Left renal cortex interstitium (tissue), 4 donors: ENCODE results near the gene LGALS9. TPM values are rescaled to one million over a fixed set of nuclear protein-coding genes. Genes with fewer than 3 reads are reported as not detected.
"Not testable (repeated sequence)": the region's sequence is repeated elsewhere in the genome, so short reads cannot be mapped to it uniquely, and the experiment has no call there.

Experiments used
- DNase-seq, 4 donors: peaks; one replicate each; pipeline ENCODE4 v3.0.0-alpha.2; 2013; ENCODE audit warnings: low read depth in 4 of 4, low spot score in 2 of 4, missing footprints in 1 of 4
- polyA plus RNA-seq, 4 donors: library from polyadenylated mRNA; unstranded; fragments of 120-200 nt; gene quantifications; one replicate each; pipeline ENCODE4 v1.2.1, GENCODE V29; 2013; ENCODE audit not compliant: insufficient read length in 4 of 4

Gene LGALS9
- polyA plus RNA-seq, 4 donors, result 13.1 to 18.4 (median 15.7) TPM

DNA sequence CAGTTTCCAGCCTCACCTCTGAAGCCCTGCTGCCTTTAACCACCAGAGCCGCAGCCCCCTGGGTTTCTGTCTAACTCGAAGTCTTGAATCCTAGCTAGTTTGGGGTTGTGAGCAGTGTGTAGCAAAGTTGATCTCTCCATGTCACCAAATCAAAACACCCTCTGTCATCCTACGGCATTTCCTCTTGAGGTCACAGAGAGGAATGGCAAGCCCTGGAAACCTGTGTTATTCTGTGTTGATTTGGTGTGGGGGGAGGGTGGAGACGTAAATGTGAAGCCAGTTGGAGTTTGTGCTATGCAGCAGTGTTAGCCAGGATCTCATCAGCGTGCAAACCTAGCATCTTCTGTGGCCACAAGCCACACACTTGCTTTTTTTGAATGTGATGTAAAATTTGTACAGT lies 5.1 kb upstream of the LGALS9 start:
- no peak for DNase-seq

DNA sequence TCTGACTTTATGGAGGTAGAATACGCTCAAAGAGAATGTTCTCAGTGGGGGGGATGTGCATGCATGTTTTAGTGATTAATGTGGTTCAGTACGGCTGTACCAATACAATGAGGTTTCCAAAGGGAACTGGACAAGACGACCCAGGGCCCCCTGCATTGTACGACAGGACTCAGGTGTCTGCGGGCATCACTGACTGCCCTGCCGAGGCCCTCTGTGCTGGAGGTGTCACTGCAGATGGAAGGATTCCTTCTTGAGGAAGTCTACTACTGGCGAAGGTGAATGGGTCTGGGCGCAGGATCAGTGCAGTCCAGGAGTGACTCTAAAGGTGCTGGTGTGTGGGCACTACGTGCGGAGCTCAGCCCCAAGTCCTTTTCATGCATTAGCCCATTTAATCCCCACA lies 3.5 kb upstream of the LGALS9 start:
- no peak for DNase-seq

DNA sequence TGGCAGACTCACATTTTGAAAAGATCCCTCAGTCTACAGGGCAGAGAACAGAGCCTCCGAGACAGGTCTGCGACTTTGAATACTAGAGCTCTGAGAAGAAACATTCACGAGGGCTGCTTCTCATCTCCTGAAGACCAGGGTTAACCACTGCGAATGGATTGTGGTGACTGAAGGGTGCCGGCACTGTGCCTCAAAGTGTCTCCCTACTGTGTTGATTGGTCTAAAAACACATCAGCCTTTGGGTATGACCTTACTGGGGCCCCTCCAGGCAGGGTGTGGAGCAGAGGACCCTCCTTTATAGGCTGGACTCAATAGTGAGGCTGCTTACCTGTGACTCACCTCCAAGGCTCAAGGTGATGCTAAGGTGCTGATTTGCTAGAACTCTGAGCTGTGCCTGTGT lies 2.6 kb upstream of the LGALS9 start:
- no peak for DNase-seq

DNA sequence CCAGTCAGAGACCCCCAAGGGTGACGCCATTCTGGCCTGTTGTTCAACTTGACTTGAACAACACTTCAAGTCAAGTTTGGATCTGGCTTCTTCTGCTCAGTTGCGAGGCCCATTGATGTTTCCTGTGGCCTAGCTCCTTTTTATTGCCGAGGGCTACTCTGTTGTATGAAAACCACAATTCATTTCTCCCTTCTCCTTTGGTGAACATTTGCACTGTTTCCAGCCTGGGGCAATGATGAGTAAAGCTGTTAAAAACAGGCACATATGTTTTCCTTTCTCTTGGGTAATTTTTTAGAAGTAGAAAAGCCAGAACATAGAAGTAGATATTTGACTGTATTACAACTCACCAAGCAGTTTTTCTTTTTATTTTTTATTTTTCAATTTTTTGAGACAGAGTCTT lies 1.7 kb upstream of the LGALS9 start:
- DNase-seq, result not testable (repeated sequence)

DNA sequence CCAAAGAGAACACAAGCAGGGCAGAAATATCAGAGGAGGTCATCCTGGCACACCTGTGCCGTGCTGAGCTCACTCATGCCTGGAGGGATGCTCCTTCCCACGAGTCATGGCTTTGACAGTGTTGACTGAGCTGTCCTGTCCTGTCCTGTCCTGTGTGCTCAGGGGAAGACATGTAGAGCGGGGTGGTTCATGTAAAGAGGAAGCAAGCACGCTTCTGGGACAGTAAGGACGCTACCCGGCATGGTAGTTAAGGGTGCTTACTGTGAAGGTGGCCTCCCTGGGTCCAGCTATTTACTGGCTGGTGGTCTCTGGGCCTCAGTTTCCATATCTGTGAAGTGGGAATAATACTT lies 398 bp downstream of the LGALS9 start:
- DNase-seq, result no peak

DNA sequence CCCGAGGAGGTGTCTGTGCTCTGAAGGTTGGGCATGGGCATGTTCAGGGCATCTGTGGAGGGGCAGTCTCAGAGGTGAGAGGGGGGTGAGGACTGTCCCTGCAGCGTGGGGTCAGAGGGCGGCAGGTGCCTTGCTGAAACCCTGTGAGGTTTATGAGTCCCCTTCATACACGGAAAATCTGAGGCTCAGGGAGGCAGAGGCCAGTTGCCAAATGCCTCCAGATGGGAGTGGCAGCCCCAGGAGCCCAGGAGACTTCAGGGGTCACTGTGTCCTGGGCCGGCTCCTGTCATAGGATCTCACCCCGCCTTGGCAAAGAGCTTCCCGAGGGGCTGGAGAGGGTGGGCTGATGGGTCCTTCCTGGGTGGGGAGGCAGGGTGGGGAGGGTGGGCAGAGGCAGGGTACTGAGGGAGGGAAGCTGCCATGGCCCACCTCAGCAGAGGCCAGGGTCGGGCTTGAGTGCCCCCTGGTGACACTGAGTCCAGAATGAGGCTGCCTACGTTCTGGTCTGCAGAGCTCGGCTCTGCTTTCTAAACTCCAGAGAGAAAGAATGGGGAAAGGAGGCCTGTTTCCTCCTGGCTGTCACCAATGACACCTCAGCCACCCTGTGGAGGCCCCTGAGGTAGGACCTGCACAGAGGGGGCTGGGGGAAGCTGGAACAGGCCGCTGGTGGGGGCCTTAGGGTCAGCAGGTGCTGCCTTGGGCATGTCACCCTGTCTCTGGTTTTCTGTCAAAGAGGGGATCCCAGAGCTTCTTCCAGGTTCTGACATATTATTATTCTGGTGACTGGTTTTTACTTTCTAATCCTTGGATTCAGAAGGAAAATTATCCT lies 1.1 kb downstream of the LGALS9 start:
- DNase-seq, result no peak

DNA sequence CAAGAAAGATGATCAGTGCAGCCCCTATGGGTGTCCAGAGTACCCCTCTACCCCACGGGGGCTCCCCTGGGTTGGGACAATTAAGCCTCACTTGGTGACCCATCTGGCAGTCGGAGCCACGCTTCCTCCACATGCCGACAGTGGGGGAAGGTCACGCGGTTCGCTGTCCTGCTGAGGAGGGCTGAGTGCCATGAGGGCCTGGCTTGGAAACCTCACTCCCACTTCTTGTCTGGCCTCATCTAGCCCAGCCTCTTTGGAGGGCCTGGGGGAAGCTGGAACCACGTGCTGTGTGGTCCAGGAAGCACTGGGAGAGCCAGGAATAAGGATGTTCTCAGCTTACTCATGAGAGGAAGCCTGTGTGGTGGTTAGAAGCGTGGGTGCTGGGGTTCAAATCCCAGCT lies 1.8 kb downstream of the LGALS9 start:
- DNase-seq, result not testable (repeated sequence)

DNA sequence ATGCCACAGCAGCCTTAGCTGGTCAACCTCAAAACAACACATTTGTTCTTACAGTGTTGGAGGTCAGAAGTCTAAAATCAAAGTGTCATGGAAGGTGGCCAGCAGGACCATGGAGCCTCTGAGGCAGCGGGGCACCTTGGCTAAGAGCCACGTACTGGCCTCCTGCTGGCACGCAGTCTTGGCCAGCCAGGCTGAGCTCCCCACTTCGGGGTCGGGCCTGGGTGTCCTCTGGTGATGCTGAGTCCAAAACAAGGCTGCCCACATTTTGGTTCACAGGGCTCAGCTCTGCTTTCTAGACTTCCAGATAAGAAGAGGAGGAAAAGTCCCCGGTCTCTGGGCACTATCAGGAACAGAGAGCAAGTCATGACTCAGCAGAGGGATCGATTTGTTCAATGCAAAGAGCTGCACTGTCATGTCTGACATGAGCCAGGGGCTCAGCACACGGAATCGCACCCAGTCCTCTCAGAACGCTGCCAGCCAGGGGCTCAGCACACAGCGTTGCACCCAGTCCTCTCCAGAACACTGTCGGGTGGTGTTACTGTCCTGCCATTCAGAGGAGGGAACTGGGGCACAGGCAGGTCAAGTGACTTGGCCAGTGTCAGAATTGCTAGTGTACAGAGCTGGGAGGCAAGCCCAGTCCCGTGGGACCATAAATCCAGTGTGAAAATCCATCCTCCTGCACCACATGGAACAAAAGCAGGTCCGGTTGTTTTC lies 2.5 kb downstream of the LGALS9 start:
- no peak for DNase-seq

DNA sequence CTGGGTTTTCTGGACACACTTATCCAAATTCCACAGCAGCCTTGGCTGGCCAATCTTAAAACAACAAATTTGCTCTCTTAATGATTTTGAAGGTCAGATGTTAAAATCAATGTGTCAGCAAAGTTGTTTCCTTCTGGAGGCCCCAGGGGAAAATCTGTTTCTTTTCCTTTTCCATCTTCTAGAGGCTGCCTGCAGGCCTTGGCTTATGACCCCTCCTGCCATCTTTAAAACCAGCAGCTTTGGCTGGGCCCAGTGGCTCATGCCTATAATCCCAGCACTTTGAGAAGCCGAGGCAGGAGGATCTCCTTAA lies 3.0 kb downstream of the LGALS9 start:
- DNase-seq, result no peak

DNA sequence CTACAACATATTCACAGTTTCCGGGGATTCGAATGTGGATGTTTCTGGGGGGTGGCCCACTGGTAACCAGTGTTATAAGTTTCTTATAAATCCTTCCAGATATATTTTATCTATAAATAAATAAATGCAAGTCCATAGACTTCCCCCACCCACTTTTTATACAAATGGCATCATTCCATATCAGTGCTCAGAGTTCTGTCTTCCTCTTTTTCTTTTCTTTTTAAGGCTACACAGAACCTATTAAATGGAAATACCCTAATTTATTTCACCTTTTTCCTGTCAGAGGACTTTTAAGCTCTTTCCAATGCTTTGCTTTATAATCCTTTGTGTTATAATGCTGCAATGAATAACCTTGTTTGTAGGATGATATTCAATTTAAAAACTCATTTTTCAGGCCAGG lies 3.8 kb downstream of the LGALS9 start:
- DNase-seq, result no peak

DNA sequence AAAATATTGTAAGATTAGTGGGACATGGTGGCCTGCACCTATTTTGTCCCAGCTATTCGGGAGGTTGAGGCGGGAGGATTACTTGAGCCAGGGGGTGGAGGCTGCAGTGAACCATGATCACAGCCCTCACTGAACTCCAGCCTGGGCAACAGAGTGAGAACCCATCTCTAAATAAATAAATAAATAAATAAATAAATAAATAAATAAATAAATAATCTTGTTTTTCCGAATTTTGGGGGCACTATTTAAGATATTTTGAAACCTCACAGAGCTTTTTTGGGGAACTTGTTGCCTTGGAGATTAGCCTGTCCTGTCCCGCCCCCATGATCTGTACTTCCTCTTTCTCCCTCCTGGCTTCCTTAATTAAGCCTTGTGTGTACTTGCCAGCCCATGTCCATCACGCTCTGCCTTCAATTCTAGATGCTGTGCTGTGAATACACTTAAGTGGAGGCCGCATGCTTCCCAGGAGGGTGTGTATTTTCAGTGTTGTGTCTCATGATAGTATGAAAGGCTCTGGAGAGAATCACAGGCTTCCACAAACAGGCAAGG lies 4.4 kb downstream of the LGALS9 start:
- no peak for DNase-seq

DNA sequence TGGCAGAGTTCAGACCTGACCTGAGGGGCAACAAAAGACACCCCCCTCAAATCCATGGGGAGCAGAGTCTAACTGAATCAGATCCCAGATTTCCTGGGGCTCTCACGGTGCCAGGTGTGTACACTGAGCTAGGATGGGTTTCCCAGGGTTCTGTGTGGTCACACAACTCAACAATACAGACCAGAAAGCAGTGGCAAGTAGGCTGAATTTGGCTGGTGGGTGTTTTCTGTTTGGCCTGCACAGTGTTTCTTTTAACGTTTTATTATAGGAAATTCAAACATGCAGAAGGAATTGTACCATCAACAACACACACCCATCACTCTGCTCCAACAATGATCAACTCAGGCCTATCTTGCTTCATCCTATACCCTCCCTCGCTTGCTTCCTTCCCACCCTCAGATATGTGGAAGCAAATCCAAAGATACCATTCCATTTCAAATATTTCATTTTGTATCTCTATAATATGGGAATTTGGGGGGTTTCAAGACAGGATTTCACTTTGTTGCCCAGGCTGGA lies 5.1 kb downstream of the LGALS9 start:
- not testable (repeated sequence) for DNase-seq

DNA sequence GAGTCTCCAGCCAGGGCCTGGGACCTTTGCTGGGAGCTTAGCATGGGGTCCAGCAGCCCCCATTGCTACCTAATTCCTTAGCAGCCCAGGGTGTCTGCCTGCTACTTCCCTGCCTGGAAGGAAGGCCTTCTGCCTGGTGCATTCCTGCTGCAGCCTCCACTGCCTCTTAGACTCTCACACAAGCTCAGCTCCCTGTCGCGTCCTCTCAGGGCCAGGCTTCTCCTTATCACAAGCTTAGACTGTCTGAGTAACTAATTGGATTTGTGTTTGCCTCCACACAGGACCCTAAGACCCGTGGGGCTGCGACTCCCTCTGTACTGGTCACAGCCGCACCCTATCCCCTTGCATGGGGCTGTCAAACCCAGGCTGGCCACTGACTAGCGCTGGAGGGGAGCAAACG lies 6.8 kb downstream of the LGALS9 start:
- not testable (repeated sequence) for DNase-seq

DNA sequence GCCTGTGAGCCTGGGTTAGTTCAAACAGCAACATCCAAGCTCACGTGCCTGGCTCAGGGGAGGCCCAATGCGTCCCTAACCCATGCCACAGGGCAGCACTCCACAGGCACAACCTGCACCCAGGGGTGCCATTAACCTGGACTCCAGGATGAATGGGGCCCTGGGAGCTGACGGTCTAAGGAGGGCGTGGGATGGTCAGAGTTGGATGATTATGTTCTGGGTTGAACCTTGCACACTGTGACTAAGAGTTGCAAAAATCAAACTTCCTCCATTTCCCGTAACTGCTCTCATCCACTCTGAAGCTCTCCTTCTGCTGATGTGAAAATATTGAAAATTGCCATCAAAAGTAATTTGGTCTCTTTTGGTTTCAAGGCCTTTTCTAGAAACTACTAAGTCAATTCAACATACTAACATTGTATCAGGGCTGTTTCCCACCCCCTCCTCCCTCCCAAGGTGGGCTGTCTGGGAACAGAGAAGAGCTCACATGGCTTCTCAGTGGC lies 7.5 kb downstream of the LGALS9 start:
- not testable (repeated sequence) for DNase-seq

DNA sequence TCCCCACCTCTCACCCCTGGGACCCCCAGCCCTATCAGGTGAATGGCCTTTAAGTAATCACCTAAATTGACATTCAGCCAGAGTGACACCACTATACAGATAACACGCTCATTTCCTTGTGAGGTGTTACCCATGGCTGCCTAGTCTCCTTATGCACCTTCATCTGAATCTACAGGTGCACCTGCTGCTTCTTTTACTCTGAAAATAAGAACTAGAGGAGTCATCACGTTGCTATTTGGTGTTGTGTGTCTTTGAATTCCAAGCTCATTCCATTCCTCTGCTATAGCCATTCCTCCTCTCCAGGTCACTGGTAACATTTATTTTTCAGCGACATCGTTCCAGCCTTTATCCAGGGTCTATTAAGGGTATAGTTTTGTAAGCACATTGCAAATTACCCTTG lies 9.8 kb downstream of the LGALS9 start:
- no peak for DNase-seq

DNA sequence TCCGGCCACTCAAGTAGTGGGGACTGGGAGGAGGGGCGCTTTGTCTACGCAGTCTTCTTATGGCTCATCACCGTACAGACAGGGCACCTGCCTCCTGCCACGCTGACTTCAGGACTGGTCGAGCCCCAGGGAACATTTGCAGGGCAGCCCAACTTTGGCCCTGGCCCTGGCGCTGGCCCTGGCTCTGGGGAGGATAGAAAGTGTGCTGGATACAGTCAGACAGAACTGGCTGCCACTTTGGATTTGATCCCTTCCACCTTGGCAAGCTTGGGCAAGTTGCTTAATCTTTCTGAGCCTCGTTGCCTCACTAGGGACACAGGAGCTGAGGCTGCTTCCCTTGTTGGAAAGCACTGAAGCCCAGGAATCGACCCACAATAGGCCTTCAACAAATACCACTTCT lies 13.6 kb downstream of the LGALS9 start:
- no peak for DNase-seq

DNA sequence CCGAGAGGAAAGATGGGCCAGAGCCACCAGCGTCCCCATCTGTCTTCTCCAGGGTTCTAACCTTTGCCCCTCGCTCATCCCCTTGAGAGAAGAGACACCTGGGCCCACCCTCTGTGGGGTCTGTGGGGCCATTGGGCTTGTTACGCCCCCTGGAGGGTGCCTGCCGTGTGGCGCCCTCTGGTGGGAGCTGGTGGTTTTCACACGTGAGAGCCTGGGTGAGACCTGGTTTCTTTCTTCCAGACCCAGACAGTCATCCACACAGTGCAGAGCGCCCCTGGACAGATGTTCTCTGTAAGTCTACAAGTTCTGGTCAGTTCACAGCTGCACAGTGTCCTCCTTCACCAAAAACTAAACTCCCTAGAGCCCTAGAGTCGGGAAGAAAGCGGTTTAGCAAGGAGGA lies 14.6 kb downstream of the LGALS9 start:
- DNase-seq, result not testable (repeated sequence)

DNA sequence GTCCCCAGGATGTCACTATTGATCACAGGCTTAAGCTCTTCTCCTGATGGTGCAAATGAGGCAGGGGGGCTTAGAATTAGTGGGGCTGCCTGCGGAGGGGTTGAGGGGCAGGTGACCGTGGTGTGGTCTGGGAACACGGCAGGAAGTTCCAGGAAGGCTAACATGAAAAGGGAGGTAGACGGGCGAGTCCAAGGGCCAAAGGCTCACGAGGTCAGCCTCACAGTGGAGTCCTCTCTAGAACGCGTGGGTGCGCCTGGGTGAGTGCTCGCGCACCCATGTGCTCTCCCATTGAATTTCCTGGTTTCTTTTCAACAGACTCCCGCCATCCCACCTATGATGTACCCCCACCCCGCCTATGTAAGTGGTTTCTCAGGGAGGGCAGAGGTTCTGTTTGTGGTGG lies 15.2 kb downstream of the LGALS9 start:
- DNase-seq, result no peak

DNA sequence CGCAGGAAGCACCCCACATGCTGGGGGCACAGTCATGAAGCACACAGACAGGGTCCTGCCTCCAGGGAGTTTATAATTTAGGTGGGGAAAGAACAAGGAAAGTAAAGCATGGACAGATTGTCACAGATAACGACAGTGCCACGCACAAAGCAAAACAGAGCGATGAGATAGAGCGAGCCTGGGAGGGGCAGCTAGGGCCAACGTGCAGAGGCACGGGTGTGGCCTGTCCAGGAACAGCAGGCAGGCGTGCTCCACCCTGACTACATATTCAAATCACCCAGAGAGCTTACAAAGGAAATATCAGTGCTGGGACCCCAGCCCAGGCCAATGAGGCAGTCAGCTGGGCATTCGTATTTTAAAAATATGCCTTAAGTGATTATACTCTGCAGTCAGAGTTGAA lies 16.8 kb downstream of the LGALS9 start:
- no peak for DNase-seq

DNA sequence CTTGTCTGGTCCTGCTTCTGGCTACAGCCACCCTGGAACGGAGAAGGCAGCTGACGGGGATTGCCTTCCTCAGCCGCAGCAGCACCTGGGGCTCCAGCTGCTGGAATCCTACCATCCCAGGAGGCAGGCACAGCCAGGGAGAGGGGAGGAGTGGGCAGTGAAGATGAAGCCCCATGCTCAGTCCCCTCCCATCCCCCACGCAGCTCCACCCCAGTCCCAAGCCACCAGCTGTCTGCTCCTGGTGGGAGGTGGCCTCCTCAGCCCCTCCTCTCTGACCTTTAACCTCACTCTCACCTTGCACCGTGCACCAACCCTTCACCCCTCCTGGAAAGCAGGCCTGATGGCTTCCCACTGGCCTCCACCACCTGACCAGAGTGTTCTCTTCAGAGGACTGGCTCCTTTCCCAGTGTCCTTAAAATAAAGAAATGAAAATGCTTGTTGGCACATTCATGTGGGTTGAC lies 18.2 kb downstream of the LGALS9 start:
- DNase-seq, result not testable (repeated sequence)

DNA sequence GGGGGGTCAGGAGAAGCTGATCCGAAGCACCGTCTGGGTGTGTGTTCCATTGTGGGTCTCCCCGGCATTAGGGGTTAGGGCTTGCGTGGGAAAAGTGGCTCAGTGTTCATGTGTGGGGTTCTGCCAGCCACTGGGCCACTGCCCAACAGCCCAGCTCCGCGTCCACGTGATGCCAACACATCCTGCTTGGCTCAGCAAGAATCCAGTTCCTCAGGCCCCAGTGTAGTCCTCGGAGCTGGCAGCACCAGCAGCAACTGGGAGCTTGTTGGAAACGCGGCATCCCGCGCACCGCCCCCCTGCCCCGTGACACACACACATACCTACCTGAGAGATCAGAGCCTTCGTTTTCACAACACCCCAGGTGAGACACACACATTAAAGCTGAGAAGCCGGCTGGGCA lies 18.9 kb downstream of the LGALS9 start:
- no peak for DNase-seq

DNA sequence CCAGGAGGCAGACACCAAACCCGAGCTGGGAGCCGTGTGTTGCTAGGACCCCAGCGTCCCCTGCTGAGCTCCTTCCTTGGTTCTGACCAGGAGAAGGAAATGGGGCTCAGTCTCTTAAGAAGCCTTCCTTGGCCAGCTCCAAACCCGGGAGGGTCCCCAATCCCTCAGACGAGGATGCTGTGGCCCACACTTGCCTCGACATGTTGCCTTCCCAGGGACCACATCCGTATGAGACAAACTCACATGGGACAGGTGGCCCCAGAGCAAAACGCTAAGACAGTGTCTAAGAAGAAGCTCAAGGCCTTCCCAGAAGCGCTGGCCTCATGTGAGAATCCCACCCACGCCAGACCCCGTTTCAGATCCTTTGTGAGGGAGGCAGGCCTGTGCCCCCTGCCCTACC lies 19.8 kb downstream of the LGALS9 start:
- DNase-seq, result no peak
